HepG2 (cell line): ENCODE results near the gene SLC35B4. TPM values are rescaled to one million over a fixed set of nuclear protein-coding genes. Genes with fewer than 3 reads are reported as not detected.

Experiments used
- ARNT2 ChIP-seq: sonication (generic); formaldehyde crosslinking; IDR thresholded peaks from 2 replicates; pipeline ENCODE4 v1.8.0; 2022; ENCODE audit warnings: mild to moderate bottlenecking, low read depth, missing genetic modification reagents, moderate library complexity
- ASH2L ChIP-seq: fragments of 300-600, 200-600 bp; sonication (generic); IDR thresholded peaks from 2 replicates; pipeline ENCODE4 v1.7.0; 2017; ENCODE audit warnings: low read depth, mild to moderate bottlenecking, moderate library complexity, mixed read lengths, low read length; ENCODE audit not compliant: insufficient read length
- GTF3A ChIP-seq: sonication (generic); formaldehyde crosslinking; conservative IDR thresholded peaks from 2 replicates; pipeline ENCODE4 v1.4.0; 2020; ENCODE audit warnings: mild to moderate bottlenecking, missing genetic modification reagents
- HINFP ChIP-seq: sonication (generic); formaldehyde crosslinking; IDR thresholded peaks from 2 replicates; pipeline ENCODE4 v1.4.0; 2020; ENCODE audit warnings: low read depth, mild to moderate bottlenecking, missing genetic modification reagents
- ISL2 ChIP-seq: sonication (generic); formaldehyde crosslinking; IDR thresholded peaks from 2 replicates; pipeline ENCODE4 v1.5.0; 2020; ENCODE audit warnings: missing genetic modification reagents
- NCOR1 ChIP-seq: fragments of 200-600 bp; sonication (generic); IDR thresholded peaks from 2 replicates; pipeline ENCODE4 v1.7.0; 2017; ENCODE audit warnings: antibody characterized with exemption, low read length, borderline replicate concordance
- NFATC3 ChIP-seq: sonication (generic); formaldehyde crosslinking; IDR thresholded peaks from 2 replicates; pipeline ENCODE4 v1.5.1; 2020; ENCODE audit warnings: mild to moderate bottlenecking, missing genetic modification reagents
- PCBP2 ChIP-seq: fragments of 200-400 bp; formaldehyde crosslinking; optimal IDR thresholded peaks from 2 replicates; pipeline ENCODE3; 2018; ENCODE audit warnings: low read length, low read depth; ENCODE audit not compliant: poor library complexity, severe bottlenecking
- RFX1 ChIP-seq: fragments of 450-650 bp; IDR thresholded peaks from 2 replicates; pipeline ENCODE4 v1.6.1; 2017
- RNF219 ChIP-seq: sonication (generic); formaldehyde crosslinking; IDR thresholded peaks from 2 replicates; pipeline ENCODE4 v1.5.0; 2020; ENCODE audit warnings: mild to moderate bottlenecking, missing genetic modification reagents
- SP1 ChIP-seq, 2 experiments: fragments of 450-650 bp in 1 of 2; sonication (generic) in 1 of 2; formaldehyde crosslinking in 1 of 2; IDR thresholded peaks; 2 replicates each; pipeline versions ENCODE4 v1.4.0 to v1.6.1; 2016 to 2020; ENCODE audit warnings: missing genetic modification reagents in 1 of 2
- SRF ChIP-seq: IDR thresholded peaks from 2 replicates; pipeline ENCODE4 v1.6.1; 2011; ENCODE audit warnings: mild to moderate bottlenecking, low read depth, low read length, moderate library complexity
- TMF1 ChIP-seq: sonication (generic); formaldehyde crosslinking; IDR thresholded peaks from 2 replicates; pipeline ENCODE4 v1.8.1; 2022; ENCODE audit warnings: low read depth, missing genetic modification reagents
- TRIM24 ChIP-seq: sonication (generic); formaldehyde crosslinking; IDR thresholded peaks from 2 replicates; pipeline ENCODE4 v1.8.0; 2022; ENCODE audit warnings: mild to moderate bottlenecking, missing genetic modification reagents
- ZMYM4 ChIP-seq: sonication (generic); formaldehyde crosslinking; IDR thresholded peaks from 2 replicates; pipeline ENCODE4 v1.8.1; 2023; ENCODE audit warnings: mild to moderate bottlenecking, missing genetic modification reagents
- ZNF225 ChIP-seq: sonication (generic); formaldehyde crosslinking; IDR thresholded peaks from 2 replicates; pipeline ENCODE4 v1.4.0; 2020; ENCODE audit warnings: mild to moderate bottlenecking, missing genetic modification reagents
- ZNF232 ChIP-seq: sonication (generic); formaldehyde crosslinking; IDR thresholded peaks from 2 replicates; pipeline ENCODE4 v1.4.0; 2020; ENCODE audit warnings: missing genetic modification reagents, borderline replicate concordance
- ZNF264 ChIP-seq: sonication (generic); formaldehyde crosslinking; IDR thresholded peaks from 2 replicates; pipeline ENCODE4 v1.4.0; 2020; ENCODE audit warnings: missing genetic modification reagents
- ZNF280D ChIP-seq: sonication (generic); formaldehyde crosslinking; IDR thresholded peaks from 2 replicates; pipeline ENCODE4 v1.5.1; 2020; ENCODE audit warnings: mild to moderate bottlenecking, missing genetic modification reagents
- ZNF784 ChIP-seq: sonication (generic); formaldehyde crosslinking; IDR thresholded peaks from 2 replicates; pipeline ENCODE4 v1.5.1; 2020; ENCODE audit warnings: missing genetic modification reagents, mild to moderate bottlenecking, borderline replicate concordance
- ZNF788 ChIP-seq: sonication (generic); formaldehyde crosslinking; IDR thresholded peaks from 2 replicates; pipeline ENCODE4 v1.5.0; 2020; ENCODE audit warnings: mild to moderate bottlenecking, missing genetic modification reagents, borderline replicate concordance
- polyA plus RNA-seq, 8 experiments: library from polyadenylated mRNA; depleted of rRNA in 3 of 8; stranded (reverse) in 7 of 8; unstranded in 1 of 8; fragments of >200 nt; fragmentation: Illumina TruSeq in 4 of 8; extraction: Trizol in 4 of 8; gene quantifications; 2 replicates each; pipeline versions ENCODE4 v1.2.1 to v1.2.3, GENCODE V29; 2011 to 2016; ENCODE audit warnings: low read depth in 4 of 8, missing spikeins in 1 of 8, mixed read lengths in 1 of 8; ENCODE audit not compliant: insufficient read depth in 1 of 8
- total RNA-seq, 5 experiments: library from RNA; depleted of rRNA; stranded (reverse); fragments of >200 nt; fragmentation: Illumina TruSeq; extraction: Trizol; gene quantifications; 2 replicates each; pipeline ENCODE4 v1.2.3, GENCODE V29; 2016; ENCODE audit warnings: low read depth in 1 of 5
- TF ChIP-seq, protein P1 (sequence below): IDR thresholded peaks from 2 replicates; pipeline ENCODE4 v1.6.1; 2016; ENCODE audit warnings: low read depth, borderline replicate concordance

SLC35B4 gene
- total and polyA plus RNA-seq, 2 of the 13 experiments (the other 11 are each of a cell fraction or from before 2014, with no cell fraction given): 17.1 to 17.8 TPM

DNA sequence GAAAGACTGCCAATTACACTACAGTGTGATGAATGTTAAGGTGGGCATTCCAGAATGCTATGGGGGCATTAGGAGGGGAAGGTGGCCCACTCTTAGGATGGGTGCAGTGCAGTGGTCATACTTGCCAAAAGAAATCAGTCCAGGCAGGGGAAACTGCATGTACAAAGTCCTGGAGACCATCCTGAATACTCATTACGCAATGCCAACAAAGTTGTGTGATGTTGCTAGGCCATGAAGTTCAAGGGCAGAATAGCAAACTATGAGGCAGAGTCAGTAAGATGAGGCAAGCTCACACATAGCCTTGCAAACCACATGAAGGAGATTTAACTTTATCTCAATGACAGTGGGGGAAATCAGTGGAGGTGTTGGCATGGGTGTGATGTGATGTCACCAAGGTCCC, 49.8 kb upstream of the SLC35B4 start (continued):
- TF ChIP-seq RNF219 (CRISPR knock-in tag) (no peak), HINFP (CRISPR knock-in tag) (no peak), ZNF264 (CRISPR knock-in tag) (peak; percentile 69; the same call in 1 of the 2 replicates), ISL2 (CRISPR knock-in tag) (peak; percentile 58; the same call in 1 of the 2 replicates), GTF3A (no peak), ASH2L (no peak), ZNF280D (CRISPR knock-in tag) (0 out of 2 replicates have a peak, but pooled peaks have one; percentile 49), SRF (no peak), NFATC3 (no peak), ZNF232 (CRISPR knock-in tag) (no peak), ZNF784 (no peak), NCOR1 (peak; percentile 79; the same call in 1 of the 2 replicates), TMF1 (no peak), PCBP2 (no peak), TRIM24 (CRISPR knock-in tag) (peak; percentile 67; the same call in 1 of the 2 replicates), ZMYM4 (CRISPR knock-in tag) (peak; percentile 82), ZNF788 (CRISPR knock-in tag) (peak; percentile 40; the same call in 1 of the 2 replicates), ARNT2 (CRISPR knock-in tag) (no peak), RFX1 (no peak), SP1 (IDR thresholded peaks at IDR 0.05) (no peak), SP1 (CRISPR knock-in tag; IDR thresholded peaks at IDR 0.05) (no peak), ZNF225 (CRISPR knock-in tag) (no peak)
- TF ChIP-seq, protein P1, sequence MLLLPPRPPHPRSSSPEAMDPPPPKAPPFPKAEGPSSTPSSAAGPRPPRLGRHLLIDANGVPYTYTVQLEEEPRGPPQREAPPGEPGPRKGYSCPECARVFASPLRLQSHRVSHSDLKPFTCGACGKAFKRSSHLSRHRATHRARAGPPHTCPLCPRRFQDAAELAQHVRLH (CRISPR knock-in tag): no peak; the same call in 1 of the 2 replicates
